GM21526 (cell line): ENCODE data around the gene NUTM1.
"Not testable (repeated sequence)": the region's sequence is repeated elsewhere in the genome, so short reads cannot be mapped to it uniquely, and the experiment has no call there.

Source experiments
- ATAC-seq: cut with Tn5 transposase; IDR thresholded peaks from one replicate; pipeline ENCODE4 v1.9.1; 2021; ENCODE audit warnings: moderate library complexity; ENCODE audit not compliant: unreplicated experiment, low FRiP score

Gene NUTM1

GRCh38 chr15:34336231-34336990 is 6.7 kb upstream of the NUTM1 start:
- no peak for ATAC-seq

DNA sequence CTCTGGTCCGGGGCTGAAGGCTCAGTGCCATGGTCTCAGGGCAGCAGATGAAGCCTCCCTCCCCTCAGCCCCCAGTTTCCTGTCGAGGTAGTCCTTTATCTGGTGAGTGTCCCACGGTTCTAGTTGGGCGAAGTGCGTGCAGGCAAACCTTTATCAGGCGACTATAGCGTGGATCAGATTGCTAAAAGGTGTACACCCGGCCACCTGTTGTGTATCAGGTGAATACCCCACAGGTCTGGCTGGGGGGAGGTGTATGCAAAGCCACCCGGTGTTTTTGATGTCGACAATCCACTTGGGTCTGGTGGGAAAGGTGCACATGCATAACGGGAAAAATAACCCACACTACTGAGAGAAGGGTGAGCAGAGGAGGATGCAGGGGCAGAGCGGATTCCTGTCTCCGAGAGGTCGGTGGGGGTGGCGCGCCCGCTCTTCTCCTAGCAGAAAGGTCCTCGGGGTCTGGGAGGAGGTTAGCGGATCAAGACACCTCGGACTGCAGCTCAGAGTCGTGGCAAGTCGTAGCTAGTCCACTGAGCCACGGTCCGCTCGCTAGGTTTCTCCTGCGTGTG is 6.0 kb upstream of the NUTM1 start:
- ATAC-seq, result peak; percentile 7

DNA sequence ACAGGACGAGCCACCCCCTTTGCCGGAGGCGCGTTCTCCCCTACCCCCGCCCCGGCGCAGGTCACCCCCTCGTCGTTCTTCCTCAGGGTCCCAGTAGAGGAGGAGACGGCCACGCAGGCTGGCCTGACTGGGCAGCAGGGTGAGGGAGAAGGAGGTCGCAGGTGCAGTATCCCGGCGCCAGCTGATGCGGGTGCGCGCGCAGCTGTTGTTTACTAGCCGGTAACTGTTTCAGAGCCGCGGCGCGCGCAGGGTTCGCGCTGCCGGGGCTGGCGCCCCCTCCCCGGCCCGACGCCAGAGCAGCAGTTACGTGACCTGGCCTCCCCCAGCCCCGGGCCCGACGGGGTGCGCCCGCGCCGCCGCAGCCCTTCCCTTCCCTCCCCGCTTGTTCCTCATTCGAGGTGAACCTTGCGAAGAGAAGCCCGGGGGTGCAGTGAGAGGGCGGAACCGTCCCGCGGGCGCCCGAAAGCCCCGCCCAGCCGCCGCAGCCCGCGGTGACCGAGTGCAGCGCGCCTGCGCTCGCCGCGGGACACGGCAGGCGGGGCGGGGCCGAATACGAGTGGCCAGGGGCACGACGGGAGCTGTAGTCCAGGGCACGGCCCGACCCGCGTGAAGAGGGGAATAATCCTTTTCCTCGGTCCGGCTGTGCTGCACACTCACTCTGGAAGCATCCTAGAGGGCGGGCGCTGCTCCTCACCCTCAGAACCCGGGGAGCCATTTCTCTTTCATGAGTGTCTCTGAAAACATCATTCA is 5.4 kb upstream of the NUTM1 start, which contains the start of gene SLC12A6:
TSS of gene SLC12A6 (minus strand) at position 225 of the 750 bp plus-strand sequence. CDS start 1,101 bp downstream, outside the sequence.
- ATAC-seq, result peak; percentile 60

- no peak for ATAC-seq
These were observed 4.8 kb upstream of the NUTM1 start for GRCh38 chr15:34338347-34338746.

GRCh38 chr15:34339946-34340345 is 3.2 kb upstream of the NUTM1 start:
- no peak for ATAC-seq

GRCh38 chr15:34341381-34342212 is 1.5 kb upstream of the NUTM1 start:
- no peak for ATAC-seq

- not testable (repeated sequence) for ATAC-seq
These were observed 840 bp upstream of the NUTM1 start for GRCh38 chr15:34342213-34342736.

DNA sequence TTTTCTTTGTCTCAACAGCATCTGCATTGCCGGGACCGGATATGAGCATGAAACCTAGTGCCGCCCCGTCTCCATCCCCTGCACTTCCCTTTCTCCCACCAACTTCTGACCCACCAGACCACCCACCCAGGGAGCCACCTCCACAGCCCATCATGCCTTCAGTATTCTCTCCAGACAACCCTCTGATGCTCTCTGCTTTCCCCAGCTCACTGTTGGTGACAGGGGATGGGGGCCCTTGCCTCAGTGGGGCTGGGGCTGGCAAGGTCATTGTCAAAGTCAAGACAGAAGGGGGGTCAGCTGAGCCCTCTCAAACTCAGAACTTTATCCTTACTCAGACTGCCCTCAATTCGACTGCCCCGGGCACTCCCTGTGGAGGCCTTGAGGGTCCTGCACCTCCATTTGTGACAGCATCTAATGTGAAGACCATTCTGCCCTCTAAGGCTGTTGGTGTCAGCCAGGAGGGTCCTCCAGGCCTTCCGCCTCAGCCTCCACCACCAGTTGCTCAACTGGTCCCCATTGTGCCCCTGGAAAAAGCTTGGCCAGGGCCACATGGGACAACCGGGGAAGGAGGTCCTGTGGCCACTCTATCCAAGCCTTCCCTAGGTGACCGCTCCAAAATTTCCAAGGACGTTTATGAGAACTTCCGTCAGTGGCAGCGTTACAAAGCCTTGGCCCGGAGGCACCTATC is 5.0 kb downstream of the NUTM1 start:
- ATAC-seq, result no peak

GRCh38 chr15:34348735-34349300 is 5.7 kb downstream of the NUTM1 start:
- no peak for ATAC-seq

- ATAC-seq, result no peak
These were observed 6.7 kb downstream of the NUTM1 start for GRCh38 chr15:34349769-34350168.

DNA sequence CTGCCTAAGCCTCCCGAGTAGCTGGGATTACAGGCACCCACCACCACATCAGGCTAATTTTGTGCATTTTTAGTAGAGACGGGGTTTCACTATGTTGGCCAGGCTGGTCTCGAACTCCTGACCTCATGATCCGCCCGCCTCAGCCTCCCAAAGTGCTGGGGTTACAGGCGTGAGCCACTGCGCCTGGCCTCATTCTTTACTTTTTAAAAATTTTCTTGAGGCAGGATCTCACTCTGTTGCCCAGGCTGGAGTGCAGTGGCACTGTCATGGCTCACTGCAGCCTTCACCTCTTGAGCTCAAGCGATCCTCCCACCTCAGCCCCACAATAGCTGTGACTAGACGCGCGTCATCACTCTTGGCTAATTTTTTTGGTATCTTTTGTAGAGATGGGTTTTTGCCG is 9.9 kb downstream of the NUTM1 start:
- ATAC-seq, result not testable (repeated sequence)

DNA sequence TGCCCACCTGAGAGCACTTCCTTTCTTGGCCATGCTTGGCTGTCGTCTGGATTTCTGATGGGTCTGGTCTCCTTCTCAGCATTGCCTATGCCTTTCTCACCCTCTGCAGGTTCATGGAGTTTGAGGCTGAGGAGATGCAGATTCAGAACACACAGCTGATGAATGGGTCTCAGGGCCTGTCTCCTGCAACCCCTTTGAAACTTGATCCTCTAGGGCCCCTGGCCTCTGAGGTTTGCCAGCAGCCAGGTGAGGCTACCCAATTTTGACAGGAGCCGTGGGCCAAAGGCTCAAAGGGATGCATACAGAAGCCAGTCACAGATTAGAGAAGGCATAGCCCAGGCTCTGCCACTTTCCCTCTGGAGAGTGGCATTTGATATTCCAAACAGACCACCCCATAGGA is 10.5 kb downstream of the NUTM1 start:
- no peak for ATAC-seq

- no peak for ATAC-seq
These were observed 11.2 kb downstream of the NUTM1 start for GRCh38 chr15:34354286-34354685.

- no peak for ATAC-seq
These were observed 12.1 kb downstream of the NUTM1 start for GRCh38 chr15:34355241-34355640.

- ATAC-seq, result no peak
These were observed 14.5 kb downstream of the NUTM1 start for GRCh38 chr15:34357653-34358052.

DNA sequence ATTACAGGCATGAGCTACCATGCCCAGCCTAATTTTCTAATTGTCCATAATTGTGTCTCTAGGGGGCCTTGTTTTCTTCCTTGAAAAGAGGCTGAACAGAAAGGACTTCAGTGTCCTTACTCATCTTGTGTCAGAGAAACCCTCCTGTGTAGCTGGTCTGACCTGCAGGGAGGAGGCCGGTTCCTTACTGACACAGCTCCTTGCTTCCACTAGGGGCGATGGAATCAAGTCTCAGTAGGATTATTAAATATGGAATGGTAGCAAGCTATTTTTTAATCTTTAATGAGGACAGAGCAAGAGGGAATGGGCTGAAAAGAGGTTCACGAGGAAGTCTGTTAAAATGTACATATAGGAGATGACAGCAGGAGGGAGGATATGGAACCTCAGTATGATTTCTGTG is 15.3 kb downstream of the NUTM1 start:
- no peak for ATAC-seq

DNA sequence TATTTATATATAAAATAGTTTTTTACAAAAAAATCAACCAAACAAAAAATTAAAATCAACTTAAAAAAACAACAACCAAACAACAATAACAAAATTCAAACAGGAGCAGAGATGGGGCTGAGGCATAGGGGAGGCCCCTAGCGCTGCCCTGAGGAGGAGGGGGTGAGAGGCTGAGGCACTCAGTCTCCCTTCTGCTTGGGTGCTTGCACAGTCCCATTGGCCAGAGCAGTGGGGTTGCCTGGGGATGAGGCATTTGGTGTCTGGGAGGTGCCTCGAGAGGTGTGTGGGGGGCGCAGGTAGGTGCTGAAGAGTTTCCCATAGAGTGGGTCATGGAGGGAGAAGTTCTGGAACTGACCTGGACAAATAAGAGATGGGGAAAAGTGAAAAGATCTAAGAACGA is 15.8 kb downstream of the NUTM1 start:
- no peak for ATAC-seq

GRCh38 chr15:34359416-34359815 is 16.3 kb downstream of the NUTM1 start:
- no peak for ATAC-seq

DNA sequence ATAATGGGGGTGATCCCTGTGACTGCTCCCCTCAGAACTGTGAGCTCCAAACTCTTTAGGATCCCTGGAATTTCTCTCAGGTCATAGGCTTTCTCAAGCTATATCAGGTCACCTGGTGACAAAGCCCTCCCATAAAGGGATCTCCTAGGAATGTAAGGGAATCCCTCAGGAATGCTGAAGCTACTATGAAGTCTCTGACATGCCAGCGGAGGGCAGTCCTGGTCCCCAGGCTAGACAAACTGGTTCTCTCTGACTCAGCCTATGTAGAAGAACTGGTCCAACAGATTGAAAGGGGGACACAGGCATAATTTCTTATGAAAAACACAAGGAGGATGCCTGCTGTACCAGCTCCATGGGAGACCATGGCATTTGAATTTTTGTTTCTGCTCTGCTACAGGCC is 17.2 kb downstream of the NUTM1 start:
- ATAC-seq, result no peak

DNA sequence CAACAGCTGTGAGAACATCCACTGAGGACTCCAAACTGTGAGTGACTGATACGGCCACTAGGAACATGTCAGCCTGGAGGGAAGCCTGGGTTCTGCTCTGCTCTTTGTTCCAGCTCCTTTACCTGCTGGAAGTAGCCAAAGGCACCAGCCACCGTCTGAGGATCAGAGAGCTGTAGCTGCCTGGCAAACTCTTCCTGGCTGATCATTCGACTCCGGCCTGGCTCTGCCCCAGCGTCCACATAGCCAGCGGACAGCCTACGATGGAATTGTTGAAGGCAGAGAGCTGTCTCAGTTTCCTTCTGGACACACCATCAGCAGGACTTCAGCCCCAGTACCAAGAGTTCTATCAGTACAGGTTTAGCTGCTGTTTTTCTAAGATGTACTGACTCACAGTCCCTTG is 18.2 kb downstream of the NUTM1 start:
- ATAC-seq, result no peak
